ENCODE data around the gene BMF. TPM values are rescaled to one million over a fixed set of nuclear protein-coding genes. Genes with fewer than 3 reads are reported as not detected.
A peak's percentile ranks its signal among the peaks of the same experiment; 100 is the strongest.

The BMF gene
- total RNA-seq, 1 donor from 2014 or later: 2.2 TPM

DNA sequence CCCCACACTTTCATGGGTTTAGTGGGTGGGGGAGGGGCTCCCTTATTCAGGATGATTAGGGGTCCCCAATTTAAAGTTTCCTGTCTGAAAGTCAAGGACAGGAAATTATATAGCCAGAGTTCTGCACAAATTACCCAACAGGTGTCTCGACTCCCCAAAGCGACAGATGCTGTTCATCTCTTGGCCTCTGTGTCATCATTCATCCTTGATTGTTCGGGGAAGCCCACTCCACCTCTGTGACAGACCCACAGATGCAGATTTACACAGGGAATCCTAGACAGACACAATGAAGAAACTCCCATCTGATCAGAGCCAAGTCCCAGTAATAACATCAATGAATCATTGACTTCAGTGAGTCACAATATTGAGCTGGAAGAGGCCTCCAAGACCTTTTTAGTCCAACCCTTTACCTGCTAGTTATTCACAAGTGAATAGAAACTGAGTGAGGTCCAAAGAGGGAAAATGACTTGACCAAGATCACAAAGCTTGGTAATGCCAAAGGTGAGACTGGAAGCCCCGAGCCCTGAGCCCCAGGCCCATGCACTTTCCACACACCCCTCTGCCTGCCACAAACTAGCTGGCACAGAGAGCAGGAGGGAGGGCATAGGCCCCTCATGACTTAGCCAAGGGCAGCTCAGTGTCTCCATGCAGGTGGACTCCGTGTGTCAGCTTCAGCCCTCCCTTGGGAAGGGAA lies 61.8 kb downstream of the BMF start:
- no peak overlapping the region for H3K4me3 ChIP-seq
- peak in 1 of 2 donors; percentile 54 for DNase-seq (ENCODE audit: low spot score in 2 of 2)
- no peaks in the 10 kb centered on the region for H3K36me3 ChIP-seq
- peak overlapping the region; percentile 53 to 60 for H3K27ac ChIP-seq
- intact Hi-C loops (cut with DNase I): loop anchor here (5.0 kb wide), 1 partner anchor 170 kb away; no protein-coding TSS in a partner anchor
- peaks cover 0 to 10% of the 10 kb centered on the region in 2 donors for H3K4me1 ChIP-seq
- TF ChIP-seq, protein P1, sequence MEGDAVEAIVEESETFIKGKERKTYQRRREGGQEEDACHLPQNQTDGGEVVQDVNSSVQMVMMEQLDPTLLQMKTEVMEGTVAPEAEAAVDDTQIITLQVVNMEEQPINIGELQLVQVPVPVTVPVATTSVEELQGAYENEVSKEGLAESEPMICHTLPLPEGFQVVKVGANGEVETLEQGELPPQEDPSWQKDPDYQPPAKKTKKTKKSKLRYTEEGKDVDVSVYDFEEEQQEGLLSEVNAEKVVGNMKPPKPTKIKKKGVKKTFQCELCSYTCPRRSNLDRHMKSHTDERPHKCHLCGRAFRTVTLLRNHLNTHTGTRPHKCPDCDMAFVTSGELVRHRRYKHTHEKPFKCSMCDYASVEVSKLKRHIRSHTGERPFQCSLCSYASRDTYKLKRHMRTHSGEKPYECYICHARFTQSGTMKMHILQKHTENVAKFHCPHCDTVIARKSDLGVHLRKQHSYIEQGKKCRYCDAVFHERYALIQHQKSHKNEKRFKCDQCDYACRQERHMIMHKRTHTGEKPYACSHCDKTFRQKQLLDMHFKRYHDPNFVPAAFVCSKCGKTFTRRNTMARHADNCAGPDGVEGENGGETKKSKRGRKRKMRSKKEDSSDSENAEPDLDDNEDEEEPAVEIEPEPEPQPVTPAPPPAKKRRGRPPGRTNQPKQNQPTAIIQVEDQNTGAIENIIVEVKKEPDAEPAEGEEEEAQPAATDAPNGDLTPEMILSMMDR (IDR thresholded peaks at IDR 0.05): no peak
- H3K27me3 ChIP-seq: no peaks in the 10 kb centered on the region
- H3K9me3 ChIP-seq: no peaks in the 10 kb centered on the region

DNA sequence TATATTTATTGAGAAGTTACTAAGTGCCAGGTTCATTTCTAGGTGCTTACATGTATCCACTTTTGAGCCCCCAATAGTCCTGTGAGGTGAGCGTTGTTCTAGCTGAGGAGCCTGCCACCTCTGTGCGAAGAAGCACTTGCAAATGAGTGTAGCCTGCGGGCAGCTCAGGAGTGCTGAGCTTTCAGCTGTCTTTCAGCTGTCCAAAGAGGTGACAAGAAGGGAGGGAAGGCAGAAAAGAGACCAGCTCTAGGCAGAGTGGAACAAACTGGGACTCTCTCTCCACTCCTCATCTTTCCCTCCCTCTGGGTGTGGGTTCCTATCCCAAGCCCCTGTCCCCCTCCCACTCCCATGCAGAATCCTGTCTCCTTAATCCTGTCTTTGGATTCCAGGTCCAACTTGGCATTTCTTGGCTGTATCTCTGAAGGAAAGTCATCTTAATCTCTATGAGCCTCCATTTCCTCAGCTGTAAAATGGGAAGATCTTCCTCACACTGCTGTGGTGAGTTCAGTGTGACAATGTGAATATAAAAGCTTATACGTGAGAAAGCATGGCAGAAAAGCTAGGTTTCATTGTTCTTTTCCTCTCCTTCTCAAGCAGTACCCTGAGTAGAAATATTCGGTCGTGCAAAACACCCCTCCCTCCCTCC lies 63.0 kb downstream of the BMF start:
- Histone ChIP-seq H3K27me3 (no peaks in the 10 kb centered on the region), H3K27ac (peak overlapping the region in 1 of 2 donors; percentile 7), H3K9me3 (no peaks in the 10 kb centered on the region), H3K4me3 (no peak overlapping the region), H3K4me1 (peaks cover 0 to 10% of the 10 kb centered on the region in 2 donors), H3K36me3 (no peaks in the 10 kb centered on the region)
- peak in 1 of 2 donors; percentile 35 for DNase-seq (ENCODE audit: low spot score in 2 of 2)
- TF ChIP-seq, protein P1 (IDR thresholded peaks at IDR 0.05): no peak
- intact Hi-C loops (cut with DNase I): loop anchor here (1.0 to 5.0 kb wide), 4 partner anchors 23 to 229 kb away; partner anchors contain the start of gene BUB1B

DNA sequence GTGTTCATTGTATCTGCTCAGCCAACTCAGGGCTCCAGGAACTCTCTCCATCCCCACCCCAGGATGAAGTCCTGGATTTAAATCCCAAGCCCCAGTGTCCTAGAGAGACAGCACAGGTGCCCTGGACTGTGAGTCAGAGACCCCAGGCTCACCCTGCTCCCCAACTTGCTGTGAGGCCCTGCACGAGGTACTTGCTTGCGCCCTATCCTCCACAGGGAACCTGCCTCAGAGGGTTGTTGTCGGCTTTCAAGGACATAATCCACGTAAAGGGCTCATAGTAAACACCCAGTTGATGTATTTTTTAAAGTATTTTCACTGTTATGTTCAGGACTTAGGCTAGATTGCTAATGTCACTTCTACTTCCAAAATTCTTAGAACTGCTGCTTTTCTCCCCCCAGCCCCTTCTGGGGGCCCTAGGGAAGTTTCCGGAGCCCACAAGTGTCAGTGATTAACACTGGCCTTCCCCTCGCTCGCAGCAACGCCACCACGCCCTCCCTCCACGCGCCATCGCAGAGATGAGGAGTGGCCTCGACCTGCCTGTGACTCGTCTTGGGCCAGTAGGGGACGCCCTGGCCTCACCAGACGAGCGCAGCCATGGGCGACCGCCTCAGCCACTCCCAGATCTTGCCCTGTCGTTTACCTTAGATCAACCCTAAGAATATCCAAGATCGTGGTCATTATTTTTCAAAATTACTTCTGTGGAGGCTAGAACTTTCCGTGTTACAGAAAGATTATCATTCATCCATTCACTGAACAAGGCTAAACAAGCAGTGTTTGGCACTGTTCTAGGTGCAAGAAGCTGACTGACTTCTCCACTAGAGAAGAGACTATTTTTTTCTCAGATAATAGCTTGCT lies 63.7 kb downstream of the BMF start:
- H3K36me3 ChIP-seq: no peaks in the 10 kb centered on the region
- peaks cover 0 to 10% of the 10 kb centered on the region in 2 donors for H3K4me1 ChIP-seq
- no peaks in the 10 kb centered on the region for H3K9me3 ChIP-seq
- H3K27ac ChIP-seq: peak overlapping the region in 1 of 2 donors; percentile 21
- no peaks in the 10 kb centered on the region for H3K27me3 ChIP-seq
- peak overlapping the region in 1 of 2 donors; percentile 24 for H3K4me3 ChIP-seq
- intact Hi-C loops (cut with DNase I): loop anchor here (1.0 to 5.0 kb wide), 4 partner anchors 24 to 229 kb away; partner anchors contain the start of gene BUB1B
- DNase-seq (ENCODE audit: low spot score in 2 of 2): peak; percentile 73 to 93
- TF ChIP-seq, protein P1 (IDR thresholded peaks at IDR 0.05): peak; percentile 90 to 99 (median 94)

DNA sequence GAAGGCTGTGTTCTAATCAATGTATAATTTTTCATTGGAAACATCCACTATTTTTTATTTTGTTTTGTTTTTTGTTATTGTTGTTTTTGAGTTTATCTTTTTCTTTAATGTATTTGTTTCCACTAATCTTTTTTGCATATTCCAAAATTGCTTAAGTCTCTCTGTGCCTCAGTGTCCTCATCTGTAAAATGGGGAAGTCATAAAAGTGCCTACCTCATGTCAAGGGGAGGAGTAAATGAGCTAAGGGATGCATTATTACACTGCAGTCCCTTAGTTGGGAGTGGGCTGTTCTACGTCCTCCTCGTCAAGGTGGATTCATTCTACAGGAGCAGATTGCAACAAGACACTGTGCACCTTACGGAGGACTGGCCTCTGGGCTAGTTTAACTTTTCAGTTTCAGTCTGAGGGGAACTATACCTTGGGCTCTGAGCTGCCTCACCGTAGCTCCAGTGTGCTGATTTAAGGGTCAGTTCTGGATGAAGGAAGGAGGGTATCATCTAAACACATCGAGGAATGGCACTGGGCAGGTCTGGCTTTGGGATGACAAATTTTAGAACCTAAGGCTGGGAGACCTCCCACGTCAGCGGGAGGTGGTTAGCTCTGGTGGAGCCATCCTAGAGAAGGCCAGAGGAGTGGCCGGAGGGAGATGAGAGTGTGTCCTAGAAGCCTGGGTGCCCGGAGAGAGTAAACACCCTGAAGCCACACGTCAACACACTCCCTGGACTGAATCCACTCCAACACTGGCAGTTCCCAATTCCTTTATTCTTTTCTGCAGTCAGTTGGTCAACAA lies 64.6 kb downstream of the BMF start:
- no peaks in the 10 kb centered on the region for H3K27me3 ChIP-seq
- peak in 1 of 2 donors; percentile 45 for DNase-seq (ENCODE audit: low spot score in 2 of 2)
- H3K9me3 ChIP-seq: no peaks in the 10 kb centered on the region
- peaks cover 0 to 10% of the 10 kb centered on the region in 2 donors for H3K4me1 ChIP-seq
- no peak overlapping the region for H3K4me3 ChIP-seq
- TF ChIP-seq, protein P1 (IDR thresholded peaks at IDR 0.05): no peak
- no peak overlapping the region for H3K27ac ChIP-seq
- intact Hi-C loops (cut with DNase I): loop anchor here (2.0 kb wide), 2 partner anchors 25 to 117 kb away; partner anchors contain the start of gene BUB1B
- H3K36me3 ChIP-seq: no peaks in the 10 kb centered on the region
